SKM-1 treated with dmso at 0.1 percent for 144 hours (cell line): ENCODE results near the gene SLC10A1.
"Not testable (repeated sequence)": the region's sequence is repeated elsewhere in the genome, so short reads cannot be mapped to it uniquely, and the experiment has no call there.

ENCODE experiments used
- DNase-seq: peaks from one replicate; lab custom pipeline; 2025; ENCODE audit not compliant: unreplicated experiment; lab: John Stamatoyannopoulos, UW

The SLC10A1 gene

GRCh38 chr14:69796797-69797500 is at the start of gene SLC10A1:
TSS of gene SLC10A1 (minus strand) at chr14:69797241. CDS start at chr14:69797155, 86 bp downstream.
- DNase-seq: no peak

- DNase-seq: no peak
Measured at GRCh38 chr14:69845787-69846186, 48.7 kb upstream of the SLC10A1 start.

GRCh38 chr14:69845050-69845581 is 48.1 kb upstream of the SLC10A1 start:
- DNase-seq: no peak

GRCh38 chr14:69844171-69844570 is 47.1 kb upstream of the SLC10A1 start:
- DNase-seq: no peak

GRCh38 chr14:69842686-69843420 is 45.8 kb upstream of the SLC10A1 start:
- no peak for DNase-seq

GRCh38 chr14:69841656-69842055 is 44.6 kb upstream of the SLC10A1 start:
- DNase-seq: no peak

- no peak for DNase-seq
Measured at GRCh38 chr14:69839661-69840060, 42.6 kb upstream of the SLC10A1 start.

GRCh38 chr14:69838881-69839416 is 41.9 kb upstream of the SLC10A1 start:
- DNase-seq: no peak

- DNase-seq: no peak
Measured at GRCh38 chr14:69828879-69829278, 31.8 kb upstream of the SLC10A1 start.

GRCh38 chr14:69828354-69828753 is 31.3 kb upstream of the SLC10A1 start:
- DNase-seq: no peak

GRCh38 chr14:69827560-69827959 is 30.5 kb upstream of the SLC10A1 start:
- no peak for DNase-seq

GRCh38 chr14:69822456-69822855 is 25.4 kb upstream of the SLC10A1 start:
- DNase-seq: no peak

- no peak for DNase-seq
Measured at GRCh38 chr14:69820991-69821390, 23.9 kb upstream of the SLC10A1 start.

GRCh38 chr14:69819607-69820006 is 22.6 kb upstream of the SLC10A1 start:
- DNase-seq: no peak

- DNase-seq: no peak
Measured at GRCh38 chr14:69818758-69819191, 21.7 kb upstream of the SLC10A1 start.

GRCh38 chr14:69816216-69816615 is 19.2 kb upstream of the SLC10A1 start:
- no peak for DNase-seq

GRCh38 chr14:69815556-69815955 is 18.5 kb upstream of the SLC10A1 start:
- no peak for DNase-seq

- DNase-seq: no peak
Measured at GRCh38 chr14:69814397-69814796, 17.4 kb upstream of the SLC10A1 start.

GRCh38 chr14:69813346-69813745 is 16.3 kb upstream of the SLC10A1 start:
- DNase-seq: not testable (repeated sequence)

GRCh38 chr14:69812711-69813110 is 15.7 kb upstream of the SLC10A1 start:
- no peak for DNase-seq

- no peak for DNase-seq
Measured at GRCh38 chr14:69811868-69812252, 14.8 kb upstream of the SLC10A1 start.
